Stimulated activated CD8-positive, alpha-beta memory T cell treated with anti-CD3 and anti-CD28 coated beads, Interleukin-7, amount 100 ng/mL, for 48 hours (primary cell): Measurements from ENCODE around the gene BCL2L1.

Source experiments
- DNase-seq, 2 donors: peaks; one replicate each; pipeline ENCODE4 v3.0.0-alpha.2; 2020; ENCODE audit warnings: low read depth in 1 of 2; ENCODE audit errors: extremely low read depth in 1 of 2

BCL2L1 gene

GRCh38 chr20:31694842-31695593 lies 27.6 kb downstream of the BCL2L1 start:
- no peak for DNase-seq

- DNase-seq = no peak
Observed at GRCh38 chr20:31693987-31694661, 28.5 kb downstream of the BCL2L1 start.

- no peak for DNase-seq
Observed at GRCh38 chr20:31693402-31693801, 29.3 kb downstream of the BCL2L1 start.

GRCh38 chr20:31691646-31692275 lies 30.9 kb downstream of the BCL2L1 start:
- DNase-seq = no peak

- DNase-seq = no peak
Observed at GRCh38 chr20:31690124-31690666, 32.5 kb downstream of the BCL2L1 start.

- DNase-seq = no peak
Observed at GRCh38 chr20:31689141-31689540, 33.5 kb downstream of the BCL2L1 start.

- DNase-seq = no peak
Observed at GRCh38 chr20:31687777-31688176, 34.9 kb downstream of the BCL2L1 start.

- no peak for DNase-seq
Observed at GRCh38 chr20:31685853-31686643, 36.6 kb downstream of the BCL2L1 start.

- DNase-seq = no peak
Observed at GRCh38 chr20:31684153-31685015, 38.3 kb downstream of the BCL2L1 start.

- DNase-seq = no peak
Observed at GRCh38 chr20:31682927-31683326, 39.7 kb downstream of the BCL2L1 start.

- no peak for DNase-seq
Observed at GRCh38 chr20:31682352-31682751, 40.3 kb downstream of the BCL2L1 start.

- DNase-seq = no peak
Observed at GRCh38 chr20:31681769-31682168, 40.9 kb downstream of the BCL2L1 start.

- no peak for DNase-seq
Observed at GRCh38 chr20:31681128-31681727, 41.4 kb downstream of the BCL2L1 start.

GRCh38 chr20:31680286-31681127 lies 42.2 kb downstream of the BCL2L1 start:
- DNase-seq = no peak

GRCh38 chr20:31679357-31680285 lies 43.0 kb downstream of the BCL2L1 start:
- no peak for DNase-seq

GRCh38 chr20:31678389-31679356 lies 44.0 kb downstream of the BCL2L1 start:
- no peak for DNase-seq
